Panc1 (cell line): ENCODE data around the gene PTAFR. TPM values are rescaled to one million over a fixed set of nuclear protein-coding genes. Genes with fewer than 3 reads are reported as not detected.

Source experiments
- ATAC-seq: fragments of 200-7000 bp; cut with Tn5 transposase; 2 replicates; pipeline ENCODE4 v1.9.1; 2020; ENCODE audit warnings: mild to moderate bottlenecking, moderate library complexity
- BruUV-seq: library from RNA; stranded (reverse); fragments of 400-500 nt; replicated peaks from 2 replicates; lab custom pipeline; 2021; lab: Mats Ljungman, UMichigan
- CTCF ChIA-PET: fragments of 300-600 bp; sonication (Branson Sonifier 250); formaldehyde crosslinking; loops from one replicate; lab custom pipeline; 2022; ENCODE audit warnings: antibody characterized with exemption; lab: Charles Lee
- POLR2A ChIA-PET: fragments of 300-600 bp; sonication (Branson Sonifier 250); formaldehyde crosslinking; loops from one replicate; lab custom pipeline; 2022; ENCODE audit warnings: antibody characterized with exemption; lab: Charles Lee
- DNase-seq: peaks from one replicate; pipeline ENCODE4 v3.0.0-alpha.2; 2010; ENCODE audit warnings: low read depth, low spot score
- H3K27ac ChIP-seq: 2 replicates; pipeline ENCODE4 v1.5.1; 2011; ENCODE audit warnings: mild to moderate bottlenecking, low read length, inconsistent platforms
- H3K27me3 ChIP-seq: fragments of 200-500 bp; sonication (Bioruptor generic); 2 replicates; pipeline ENCODE4 v1.6.0; 2014; ENCODE audit warnings: low read length, inconsistent platforms; ENCODE audit not compliant: control insufficient read depth, insufficient read depth
- H3K36me3 ChIP-seq: fragments of 200-500 bp; sonication (Bioruptor generic); 2 replicates; pipeline ENCODE4 v1.5.1; 2014; ENCODE audit warnings: inconsistent platforms, mild to moderate bottlenecking, low read length, moderate library complexity; ENCODE audit not compliant: control insufficient read depth, insufficient read depth
- H3K4me1 ChIP-seq: 2 replicates; pipeline ENCODE4 v1.5.1; 2011; ENCODE audit warnings: inconsistent platforms, mild to moderate bottlenecking, low read length, moderate library complexity; ENCODE audit not compliant: control insufficient read depth, insufficient read depth
- H3K4me3 ChIP-seq, 2 experiments: 2 replicates each; pipeline ENCODE4 v1.5.1; 2011 to 2012; ENCODE audit warnings: low read depth in 2 of 2, low read length in 2 of 2, mild to moderate bottlenecking in 2 of 2, inconsistent platforms in 1 of 2, moderate library complexity in 1 of 2
- H3K9me3 ChIP-seq: fragments of 200-500 bp; sonication (Bioruptor generic); 2 replicates; pipeline ENCODE4 v1.5.1; 2014; ENCODE audit warnings: low read depth, mild to moderate bottlenecking, inconsistent platforms, low read length, moderate library complexity; ENCODE audit not compliant: control insufficient read depth, insufficient read depth
- CTCF ChIP-seq: fragments of 450-650 bp; IDR thresholded peaks from 2 replicates; pipeline ENCODE4 v1.5.1; 2017; ENCODE audit warnings: mild to moderate bottlenecking
- POLR2AphosphoS5 ChIP-seq: IDR thresholded peaks from 2 replicates; pipeline ENCODE4 v1.6.1; 2012; ENCODE audit warnings: mild to moderate bottlenecking, low read depth, low read length, moderate library complexity
- REST ChIP-seq, 2 experiments: IDR thresholded peaks; 2 replicates each; pipeline ENCODE4 v1.6.1; 2011 to 2012; ENCODE audit warnings: low read depth in 2 of 2, control low read depth in 1 of 2, low read length in 1 of 2, mild to moderate bottlenecking in 1 of 2, moderate library complexity in 1 of 2; ENCODE audit not compliant: insufficient read depth in 1 of 2
- SIN3A ChIP-seq: IDR thresholded peaks from 2 replicates; pipeline ENCODE4 v1.6.1; 2012; ENCODE audit warnings: low read depth, mild to moderate bottlenecking, low read length, moderate library complexity, borderline replicate concordance; ENCODE audit not compliant: insufficient read depth
- TCF7L2 ChIP-seq: IDR thresholded peaks from 2 replicates; pipeline ENCODE4 v1.6.1; 2011; ENCODE audit warnings: mild to moderate bottlenecking, low read depth, low read length, inconsistent platforms
- in situ Hi-C: cut with HindIII; loops from 2 replicates; pipeline ENCODE4 v1.10.0; 2016; ENCODE audit warnings: low sequenced_read_pairs, low pct_unique_long_range_greater_than_20kb
- intact Hi-C: fragments of 100-400 bp; cut with micrococcal nuclease; formaldehyde crosslinking; loops from one replicate; pipeline ENCODE4 v1.10.0; 2022; ENCODE audit not compliant: unreplicated experiment
- total RNA-seq: library from RNA; stranded (reverse); gene quantifications from one replicate; pipeline ENCODE4 v1.2.1, GENCODE V29; 2021; ENCODE audit not compliant: unreplicated experiment

Gene PTAFR
- total RNA-seq, 1 experiment from 2014 or later, result 0.13 TPM

GRCh38 chr1:28155628-28156027 lies 20.9 kb downstream of the PTAFR start:
- Histone ChIP-seq H3K27me3 (no peaks in the 10 kb centered on the region), H3K4me1 (peaks cover 6% of the 10 kb centered on the region; the same call in 1 of the 2 replicates), H3K4me3 (no peak overlapping the region), H3K9me3 (no peaks in the 10 kb centered on the region), H3K27ac (no peak overlapping the region), H3K36me3 (no peaks in the 10 kb centered on the region)
- DNase-seq, result no peak
- no TSS peak for BruUV-seq
- TF ChIP-seq TCF7L2 (no peak), POLR2AphosphoS5 (no peak)
- in situ Hi-C loops (no loop called here), intact Hi-C loops (no loop called here)
- CTCF ChIA-PET, result no interaction called here
- POLR2A ChIA-PET, result no interaction called here
- no peak for ATAC-seq

- no TSS peak for BruUV-seq
- Histone ChIP-seq H3K9me3 (no peaks in the 10 kb centered on the region), H3K4me1 (peaks cover 6% of the 10 kb centered on the region; the same call in 1 of the 2 replicates), H3K36me3 (no peaks in the 10 kb centered on the region), H3K27ac (peak overlapping the region; percentile 3; the same call in 1 of the 2 replicates), H3K4me3 (no peak overlapping the region), H3K27me3 (no peaks in the 10 kb centered on the region)
- DNase-seq (no peak), ATAC-seq (no peak)
- TF ChIP-seq POLR2AphosphoS5 (no peak), CTCF (no peak), REST (IDR thresholded peaks at IDR 0.05; ENCODE audit: insufficient read depth in 1 of 2, low read depth in 2 of 2, low read length in 1 of 2) (no peak), TCF7L2 (no peak), SIN3A (no peak)
- POLR2A ChIA-PET, result interaction anchor here (0.6 kb wide), 1 partner anchor 15 kb away, joined by 11 read pairs; no protein-coding TSS in a partner anchor
- in situ Hi-C loops, result no loop called here
- intact Hi-C loops, result no loop called here
- CTCF ChIA-PET, result interaction anchor here (1.2 kb wide), 1 partner anchor 43 kb away, joined by 3 read pairs; no protein-coding TSS in a partner anchor
Measured at GRCh38 chr1:28154078-28154594, 22.4 kb downstream of the PTAFR start.

GRCh38 chr1:28150125-28150780 lies 26.2 kb downstream of the PTAFR start:
- intact Hi-C loops (no loop called here), in situ Hi-C loops (no loop called here)
- ATAC-seq (no peak), DNase-seq (no peak)
- H3K4me3 ChIP-seq, result no peak overlapping the region
- H3K36me3 ChIP-seq, result no peaks in the 10 kb centered on the region
- ChIA-PET POLR2A (no interaction called here), CTCF (no interaction called here)
- H3K9me3 ChIP-seq, result no peaks in the 10 kb centered on the region
- no peak overlapping the region for H3K27ac ChIP-seq
- peaks cover 6% of the 10 kb centered on the region; the same call in 1 of the 2 replicates for H3K4me1 ChIP-seq
- H3K27me3 ChIP-seq, result no peaks in the 10 kb centered on the region
- no TSS peak for BruUV-seq
- TF ChIP-seq POLR2AphosphoS5, result no peak
- no peak for TF ChIP-seq CTCF
- TF ChIP-seq TCF7L2, result no peak
- TF ChIP-seq REST (IDR thresholded peaks at IDR 0.05; ENCODE audit: insufficient read depth in 1 of 2, low read depth in 2 of 2, low read length in 1 of 2), result no peak
- TF ChIP-seq SIN3A, result no peak
